Vagina (tissue), 2 donors: ENCODE data around the gene LSM3. TPM values are rescaled to one million over a fixed set of nuclear protein-coding genes. Genes with fewer than 3 reads are reported as not detected.
"Not testable (repeated sequence)": the region's sequence is repeated elsewhere in the genome, so short reads cannot be mapped to it uniquely, and the experiment has no call there.

Source experiments
- DNase-seq, 2 donors: peaks; one replicate each; pipeline ENCODE4 v3.0.0-alpha.2; 2017; ENCODE audit errors: extremely low spot score in 2 of 2
- H3K27ac ChIP-seq: fragments of 200-600 bp; sonication (generic); one replicate; pipeline ENCODE4 v1.5.1; 2019
- H3K27me3 ChIP-seq: fragments of 200-600 bp; sonication (generic); one replicate; pipeline ENCODE4 v1.5.1; 2019
- H3K36me3 ChIP-seq, 2 donors: fragments of 200-600 bp; sonication (generic); one replicate each; pipeline ENCODE4 v1.5.1; 2017 to 2019
- H3K4me1 ChIP-seq: fragments of 200-600 bp; sonication (generic); one replicate; pipeline ENCODE4 v1.5.1; 2019
- H3K4me3 ChIP-seq, 2 donors: fragments of 200-600 bp; sonication (generic); 1 replicate in 1 of 2; 2 replicates in 1 of 2; pipeline ENCODE4 v1.5.1; 2016 to 2019
- H3K9me3 ChIP-seq: fragments of 200-600 bp; sonication (generic); one replicate; pipeline ENCODE4 v1.5.1; 2019
- CTCF ChIP-seq, 3 experiments: fragments of 450-650 bp in 2 of 3; fragments of 200-600 bp in 1 of 3; sonication (generic) in 1 of 3; IDR thresholded peaks; one replicate each; pipeline ENCODE4 v1.5.1; 2017 to 2019; ENCODE audit warnings: antibody characterized with exemption in 3 of 3, mild to moderate bottlenecking in 2 of 3, moderate library complexity in 2 of 3
- POLR2A ChIP-seq, 2 donors: fragments of 450-650 bp; IDR thresholded peaks; one replicate each; pipeline ENCODE4 v1.6.1; 2017; ENCODE audit warnings: antibody characterized with exemption in 2 of 2, mild to moderate bottlenecking in 2 of 2, moderate library complexity in 2 of 2
- POLR2AphosphoS5 ChIP-seq, 2 donors: sonication (generic); formaldehyde crosslinking; IDR thresholded peaks; one replicate each; pipeline ENCODE4 v1.9.0; 2017; ENCODE audit warnings: antibody characterized with exemption in 2 of 2, mild to moderate bottlenecking in 2 of 2, low read depth in 1 of 2; ENCODE audit not compliant: insufficient read depth in 1 of 2
- intact Hi-C: fragments of 100-400 bp; cut with DNase I; formaldehyde crosslinking; loops from one replicate; pipeline ENCODE4 v1.15.1; 2023
- total RNA-seq: library from RNA; depleted of rRNA; stranded (reverse); fragments of >200 nt; gene quantifications from one replicate; pipeline ENCODE4 v1.2.3, GENCODE V29; 2016

Gene LSM3
- total RNA-seq, 1 donor from 2014 or later, result 6.4 TPM

GRCh38 chr3:14228681-14229470 lies 50.3 kb downstream of the LSM3 start:
- H3K4me1 ChIP-seq, result no peaks in the 10 kb centered on the region
- no peaks in the 10 kb centered on the region for H3K27me3 ChIP-seq
- H3K27ac ChIP-seq, result no peak overlapping the region
- H3K36me3 ChIP-seq, result no peaks in the 10 kb centered on the region
- TF ChIP-seq POLR2AphosphoS5 (IDR thresholded peaks at IDR 0.05; ENCODE audit: insufficient read depth in 1 of 2, low read depth in 1 of 2), result no peak
- no peak for TF ChIP-seq POLR2A (IDR thresholded peaks at IDR 0.05)
- no peak for TF ChIP-seq CTCF (IDR thresholded peaks at IDR 0.05)
- H3K9me3 ChIP-seq, result peaks cover 3% of the 10 kb centered on the region
- peak in 1 of 2 donors; percentile 25 for DNase-seq
- no peak overlapping the region for H3K4me3 ChIP-seq
- intact Hi-C loops, result no loop called here

- DNase-seq, result peak in 1 of 2 donors; percentile 56
- H3K4me1 ChIP-seq, H3K27me3 ChIP-seq, H3K4me3 ChIP-seq, intact Hi-C loops, H3K36me3 ChIP-seq, H3K27ac ChIP-seq, H3K9me3 ChIP-seq: not testable (repeated sequence)
Observed at GRCh38 chr3:14229695-14230094, 51.1 kb downstream of the LSM3 start.

GRCh38 chr3:14230729-14231128 lies 52.1 kb downstream of the LSM3 start:
- intact Hi-C loops, result no loop called here
- DNase-seq, result peak in 1 of 2 donors; percentile 72
- H3K27ac ChIP-seq, result no peak overlapping the region
- no peaks in the 10 kb centered on the region for H3K27me3 ChIP-seq
- H3K4me3 ChIP-seq, result no peak overlapping the region
- peaks cover 3% of the 10 kb centered on the region for H3K9me3 ChIP-seq
- no peaks in the 10 kb centered on the region for H3K36me3 ChIP-seq
- H3K4me1 ChIP-seq, result no peaks in the 10 kb centered on the region
- TF ChIP-seq POLR2A (IDR thresholded peaks at IDR 0.05) (no peak), CTCF (IDR thresholded peaks at IDR 0.05) (no peak), POLR2AphosphoS5 (IDR thresholded peaks at IDR 0.05; ENCODE audit: insufficient read depth in 1 of 2, low read depth in 1 of 2) (no peak)

- H3K27me3 ChIP-seq, result no peaks in the 10 kb centered on the region
- no peaks in the 10 kb centered on the region for H3K36me3 ChIP-seq
- peak; percentile 74 to 75 for DNase-seq
- no peak overlapping the region for H3K4me3 ChIP-seq
- H3K4me1 ChIP-seq, result no peaks in the 10 kb centered on the region
- TF ChIP-seq POLR2AphosphoS5 (IDR thresholded peaks at IDR 0.05; ENCODE audit: insufficient read depth in 1 of 2, low read depth in 1 of 2) (no peak), CTCF (IDR thresholded peaks at IDR 0.05) (no peak), POLR2A (IDR thresholded peaks at IDR 0.05) (no peak)
- H3K27ac ChIP-seq, result no peak overlapping the region
- intact Hi-C loops, result no loop called here
- H3K9me3 ChIP-seq, result peaks cover 3% of the 10 kb centered on the region
Observed at GRCh38 chr3:14231145-14231990, 52.8 kb downstream of the LSM3 start.

GRCh38 chr3:14231998-14232501 lies 53.4 kb downstream of the LSM3 start:
- Histone ChIP-seq H3K4me3 (no peak overlapping the region), H3K27ac (no peak overlapping the region), H3K9me3 (peaks cover 3% of the 10 kb centered on the region), H3K4me1 (no peaks in the 10 kb centered on the region), H3K36me3 (no peaks in the 10 kb centered on the region), H3K27me3 (no peaks in the 10 kb centered on the region)
- TF ChIP-seq CTCF (IDR thresholded peaks at IDR 0.05) (no peak), POLR2A (IDR thresholded peaks at IDR 0.05) (no peak), POLR2AphosphoS5 (IDR thresholded peaks at IDR 0.05; ENCODE audit: insufficient read depth in 1 of 2, low read depth in 1 of 2) (no peak)
- intact Hi-C loops, result no loop called here
- no peak for DNase-seq
